G401.6 (cell line): ENCODE data around the gene RXRG.
"Not testable (repeated sequence)": the region's sequence is repeated elsewhere in the genome, so short reads cannot be mapped to it uniquely, and the experiment has no call there.

Source experiments
- FAIRE-seq: peaks from 2 replicates; lab custom pipeline; 2012; peaks lifted over from hg19 to GRCh38; lab: Jason Lieb, UNC

The RXRG gene

DNA sequence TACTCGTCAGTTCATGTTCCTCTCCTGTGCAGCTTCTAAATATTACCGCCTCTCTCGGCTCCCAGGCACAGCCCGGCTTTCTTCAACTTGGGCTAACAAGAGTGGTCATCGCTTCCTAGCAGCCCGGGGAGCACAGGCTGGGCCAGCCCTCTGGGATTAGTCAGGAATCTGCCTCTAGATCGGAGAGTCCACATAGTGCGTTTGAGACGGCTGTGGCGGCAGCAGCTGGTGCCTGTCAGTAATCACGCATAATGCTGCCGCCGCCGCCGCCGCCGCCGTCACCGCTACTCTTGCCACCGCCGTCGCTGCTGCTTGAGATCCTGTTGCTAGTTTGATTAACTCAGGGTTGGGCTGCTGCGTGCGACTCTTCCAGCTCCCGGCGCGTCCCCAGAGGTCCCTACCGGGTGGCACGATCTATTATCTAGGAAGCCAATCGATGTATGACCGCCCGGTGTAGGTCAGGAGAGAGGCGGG is at the start of gene RXRG:
Gene RXRG, minus strand, starts transcription at position 230 of the 474 bp plus-strand sequence. CDS start 233 bp downstream, outside the sequence.
- no peak for FAIRE-seq

DNA sequence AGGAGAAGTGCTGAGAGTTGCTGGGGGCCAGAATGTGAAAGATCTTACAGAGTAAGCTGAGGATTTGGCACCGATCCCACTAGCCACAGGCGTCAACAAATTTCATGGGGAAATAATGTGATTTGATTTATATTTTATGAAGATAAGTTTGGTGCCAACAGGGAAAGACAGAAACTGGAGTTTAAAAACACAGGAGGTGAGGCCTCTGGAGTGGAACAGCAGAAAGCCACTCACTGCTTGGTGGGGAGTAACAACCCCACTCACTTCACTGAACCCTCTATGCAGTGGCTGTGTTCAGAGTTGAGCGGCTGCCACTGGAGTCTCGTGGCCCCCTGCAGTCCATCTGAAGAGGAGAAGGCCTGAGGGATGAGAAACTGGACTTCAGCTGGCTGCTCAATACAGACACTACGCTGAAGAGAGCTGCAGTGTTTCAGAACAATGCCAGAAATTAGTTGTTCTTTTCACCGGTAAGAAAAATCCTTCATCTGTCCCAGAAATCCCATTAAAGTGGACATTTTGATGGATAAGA is 48.0 kb upstream of the RXRG start:
- FAIRE-seq = no peak

DNA sequence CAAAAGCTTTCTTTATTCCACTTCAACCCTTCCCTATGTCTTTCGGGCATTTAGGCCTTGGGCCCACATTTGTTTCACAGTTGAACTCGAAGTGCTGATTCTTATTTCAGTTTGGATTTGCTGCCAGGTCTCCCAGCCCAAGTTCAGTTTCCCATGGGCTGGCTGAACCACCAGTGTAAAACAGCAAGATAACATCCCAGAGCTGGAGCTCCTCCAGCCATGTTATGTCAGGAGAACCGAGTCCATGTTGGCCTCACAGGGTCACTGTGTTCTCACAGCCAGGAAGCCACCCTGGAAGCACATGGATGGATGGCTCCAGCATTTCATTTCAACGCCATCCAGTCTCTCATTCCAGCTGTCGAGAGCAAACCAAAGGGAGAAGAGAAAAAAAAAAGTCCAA is 45.2 kb upstream of the RXRG start:
- FAIRE-seq = no peak

DNA sequence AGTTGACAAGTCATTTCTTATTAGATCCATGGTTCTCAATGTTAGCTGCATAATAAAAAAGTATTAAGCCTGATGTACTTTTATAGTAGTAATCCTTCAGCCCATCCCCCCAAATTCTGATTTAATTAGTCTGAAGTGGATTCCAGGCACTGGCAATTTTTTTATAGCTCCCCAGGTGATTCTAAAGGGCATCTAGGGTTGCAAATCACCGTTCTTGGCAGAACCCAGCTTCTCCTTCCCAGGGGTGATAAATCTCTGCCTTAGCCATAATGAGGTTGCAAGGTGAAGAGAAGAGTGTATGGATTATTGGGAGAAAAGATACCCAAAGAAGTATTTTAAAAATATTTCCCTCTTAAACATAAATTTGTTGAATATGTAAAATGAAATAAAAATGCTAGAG is 43.0 kb upstream of the RXRG start:
- no peak for FAIRE-seq

DNA sequence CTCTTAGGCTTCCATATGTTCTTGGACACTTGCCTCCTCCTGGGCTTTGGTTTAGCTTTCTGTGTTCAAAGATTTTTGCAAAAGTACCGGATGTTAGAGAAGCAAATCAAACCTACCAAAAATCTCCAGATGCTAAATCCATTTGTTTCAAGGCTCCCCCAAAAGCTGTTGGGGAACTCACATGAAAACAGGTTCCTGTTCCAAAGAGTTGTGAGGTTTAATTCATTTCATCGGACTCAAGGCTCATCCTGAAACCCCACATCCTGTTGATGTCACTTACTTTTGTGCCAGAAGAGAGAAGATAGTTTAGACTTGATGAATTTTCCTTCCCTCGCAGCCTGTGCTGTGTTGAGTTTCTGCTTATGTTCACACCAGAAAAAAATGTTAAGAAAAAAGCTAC is 41.7 kb upstream of the RXRG start:
- no peak for FAIRE-seq

DNA sequence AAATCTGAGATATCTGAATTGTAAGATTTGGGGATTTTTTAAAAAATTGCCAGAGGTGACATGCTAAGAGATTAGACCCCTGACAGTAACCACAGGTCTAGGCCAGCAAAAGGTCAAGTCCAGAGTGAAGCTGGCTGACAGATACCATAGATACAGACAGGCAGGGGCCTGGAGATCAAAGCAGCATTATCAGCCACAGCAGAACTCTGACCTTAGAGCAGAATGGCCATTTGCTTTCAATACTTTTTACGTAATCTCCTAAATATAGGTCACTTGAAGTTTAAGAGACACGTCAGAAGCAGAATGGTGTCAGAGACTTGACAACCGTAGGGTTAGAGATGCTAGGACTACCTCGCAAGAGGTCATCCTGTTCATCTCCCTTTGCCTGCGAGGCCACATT is 40.8 kb upstream of the RXRG start:
- no peak for FAIRE-seq

DNA sequence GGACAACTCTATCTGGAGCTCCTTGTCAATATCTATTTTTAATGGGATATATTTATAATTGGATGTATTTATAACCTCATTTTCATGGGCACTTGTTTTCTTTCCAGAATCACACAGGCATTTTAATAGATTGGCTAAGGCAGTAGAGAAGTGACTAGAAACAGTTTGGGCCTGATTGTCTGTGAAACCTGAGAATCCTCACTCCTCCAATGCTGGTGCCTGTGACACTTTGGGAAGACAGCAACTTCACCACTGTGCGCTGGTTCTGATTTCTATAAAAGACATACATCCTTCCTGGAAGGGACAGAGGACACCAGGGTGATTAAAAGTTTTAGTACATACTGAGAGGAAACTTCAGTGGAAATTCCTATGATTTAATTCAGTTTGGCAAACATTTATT is 39.6 kb upstream of the RXRG start:
- FAIRE-seq = no peak

DNA sequence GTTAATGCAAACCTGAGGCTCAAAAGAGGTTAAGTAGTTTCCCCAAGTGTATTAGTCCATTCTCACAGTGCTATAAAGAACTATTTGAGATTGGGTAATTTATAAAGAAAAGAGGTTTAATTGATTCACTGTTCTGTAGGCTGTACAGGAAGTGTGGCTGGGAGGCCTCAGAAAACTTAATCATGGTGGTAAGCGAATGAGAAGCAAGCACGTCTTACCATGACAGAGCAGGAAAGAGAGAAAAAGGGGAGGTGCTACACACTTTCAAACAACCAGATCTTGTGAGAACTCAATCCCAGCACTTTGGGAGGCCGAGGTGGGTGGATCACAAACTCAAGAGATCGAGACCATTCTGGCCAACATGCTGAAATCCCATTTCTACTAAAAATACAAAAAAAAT is 38.5 kb upstream of the RXRG start:
- no peak for FAIRE-seq

DNA sequence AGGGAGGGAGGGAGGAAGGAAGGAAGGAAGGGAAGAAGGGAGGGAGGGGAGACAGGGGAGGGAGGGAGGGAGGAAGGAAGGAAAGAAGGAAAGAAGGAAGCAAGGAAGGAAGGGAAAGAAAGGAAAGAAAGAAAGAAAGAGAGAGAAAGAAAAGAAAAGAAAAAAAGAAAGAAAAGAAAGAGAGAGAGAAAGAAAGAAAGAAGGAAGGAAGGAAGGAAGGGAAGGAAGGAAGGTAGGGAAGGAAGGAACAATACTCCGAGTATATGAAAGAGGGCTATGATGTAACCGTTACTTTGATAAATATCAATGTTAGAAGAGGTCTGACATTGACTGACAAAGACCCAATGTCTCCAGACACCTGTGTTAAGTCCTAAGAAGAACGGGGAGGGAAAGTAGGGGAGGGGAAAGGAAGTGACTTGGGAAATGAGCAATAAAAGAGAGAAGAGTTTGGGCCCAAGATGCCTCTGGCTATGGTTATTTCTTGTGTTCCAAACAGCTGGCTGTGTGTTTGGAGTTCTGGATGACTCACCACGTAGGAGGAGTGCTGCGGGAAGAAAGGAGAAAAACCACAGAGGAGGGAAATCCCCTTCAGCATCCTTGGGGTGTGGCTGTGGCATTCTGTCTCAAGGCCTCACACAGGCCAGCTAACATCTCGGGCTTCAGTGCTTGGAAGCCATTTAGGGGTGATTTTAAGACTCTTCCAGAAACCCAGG is 37.0 kb upstream of the RXRG start:
- FAIRE-seq = no peak

DNA sequence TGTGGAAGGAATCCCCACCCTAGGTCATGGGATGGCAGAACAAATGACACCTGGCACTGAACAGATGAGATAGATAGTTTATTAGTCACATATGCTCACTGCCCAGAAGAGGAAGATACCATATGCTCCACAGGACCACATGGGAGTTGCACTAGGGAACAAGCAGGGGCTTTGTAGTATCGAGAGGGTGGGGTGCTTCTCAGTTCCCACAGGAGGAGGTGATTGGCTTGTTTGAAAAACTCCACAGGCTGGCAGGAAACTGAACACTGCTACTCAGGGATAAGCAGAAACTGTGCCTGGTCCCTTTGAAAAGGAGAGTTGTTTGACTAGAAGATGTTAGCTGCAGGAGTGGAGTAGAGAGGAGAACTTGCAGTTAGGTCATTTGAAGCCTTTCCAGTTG is 31.9 kb upstream of the RXRG start:
- no peak for FAIRE-seq

DNA sequence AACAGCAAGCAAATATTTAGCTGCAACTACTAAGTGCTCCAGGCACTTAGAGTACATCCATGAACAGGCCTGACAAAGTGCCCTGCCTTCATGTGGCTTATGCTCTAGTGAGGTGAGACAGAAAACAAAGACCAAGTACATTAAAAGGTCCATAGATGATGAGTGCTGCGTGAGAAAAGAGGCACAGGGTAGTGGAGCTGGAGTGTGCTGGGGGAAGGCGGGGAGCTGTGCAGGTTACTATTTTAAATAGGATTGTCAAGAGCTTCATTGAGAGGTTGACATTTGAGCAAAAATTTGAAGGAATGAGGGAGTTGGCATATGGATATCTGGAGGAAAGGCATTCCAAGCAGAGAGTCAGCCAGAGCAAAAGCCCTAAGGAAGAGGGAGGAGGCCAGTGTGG is 29.3 kb upstream of the RXRG start:
- no peak for FAIRE-seq

DNA sequence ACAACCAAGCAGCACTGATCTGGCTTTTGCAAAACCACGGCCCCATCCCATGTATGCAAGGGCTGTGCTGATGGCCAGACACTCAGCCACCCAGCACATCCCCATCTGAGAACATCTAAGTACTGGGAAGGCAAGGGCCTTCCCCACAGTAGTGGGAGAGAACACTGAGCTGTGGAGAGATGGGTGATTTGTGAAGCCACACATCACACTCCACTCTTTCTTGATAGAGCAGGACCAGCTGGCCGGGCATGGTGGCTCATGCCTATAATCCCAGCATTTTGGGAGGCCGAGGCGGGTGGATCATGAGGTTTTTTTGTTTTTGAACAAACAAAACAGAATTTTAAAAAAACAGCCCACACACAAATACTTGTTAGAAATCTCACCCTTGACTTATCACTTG is 28.2 kb upstream of the RXRG start:
- FAIRE-seq = no peak

DNA sequence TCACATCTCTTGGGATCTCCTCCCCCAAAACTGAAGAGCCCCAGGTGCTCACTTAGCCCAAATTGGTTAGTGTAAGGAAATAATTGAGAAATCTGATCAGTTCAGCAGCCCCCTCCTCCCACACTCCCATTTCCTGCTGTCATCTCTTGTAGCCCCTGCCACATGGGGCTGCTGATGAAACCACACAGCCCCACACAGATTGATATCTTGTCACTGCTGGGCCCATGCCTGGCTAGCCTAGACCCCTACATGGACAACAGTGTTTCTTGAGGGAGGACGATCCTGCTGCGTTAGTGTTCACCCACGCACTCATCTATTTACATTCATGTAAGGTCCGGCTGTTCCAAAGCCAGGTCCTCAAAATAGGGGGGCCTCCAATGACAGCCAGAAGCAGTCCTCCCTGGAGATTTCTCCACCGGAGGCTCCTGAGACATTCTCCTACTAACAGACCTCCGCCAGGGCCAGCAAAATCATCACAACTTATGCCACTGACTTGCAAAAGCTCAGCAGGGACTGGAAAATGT is 23.9 kb upstream of the RXRG start:
- FAIRE-seq = no peak

DNA sequence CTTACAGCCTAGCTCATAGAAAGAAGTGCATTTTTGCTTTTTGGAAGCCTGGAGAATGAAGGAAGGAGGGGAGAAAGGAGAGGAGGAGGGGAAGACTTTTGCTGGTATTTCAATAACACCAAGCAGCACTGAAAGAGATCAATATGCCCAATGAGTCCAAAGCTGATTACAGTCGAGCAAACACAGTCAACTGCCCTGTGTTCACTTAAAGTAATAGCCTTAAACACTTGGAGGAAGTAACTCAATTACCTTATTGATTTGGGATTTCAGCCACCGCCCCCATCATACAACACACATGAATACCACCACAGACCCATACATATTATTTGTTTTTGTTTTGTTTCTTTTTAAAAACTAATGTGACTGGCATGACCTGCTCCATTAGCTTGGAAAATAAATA is 23.3 kb upstream of the RXRG start:
- FAIRE-seq = no peak

DNA sequence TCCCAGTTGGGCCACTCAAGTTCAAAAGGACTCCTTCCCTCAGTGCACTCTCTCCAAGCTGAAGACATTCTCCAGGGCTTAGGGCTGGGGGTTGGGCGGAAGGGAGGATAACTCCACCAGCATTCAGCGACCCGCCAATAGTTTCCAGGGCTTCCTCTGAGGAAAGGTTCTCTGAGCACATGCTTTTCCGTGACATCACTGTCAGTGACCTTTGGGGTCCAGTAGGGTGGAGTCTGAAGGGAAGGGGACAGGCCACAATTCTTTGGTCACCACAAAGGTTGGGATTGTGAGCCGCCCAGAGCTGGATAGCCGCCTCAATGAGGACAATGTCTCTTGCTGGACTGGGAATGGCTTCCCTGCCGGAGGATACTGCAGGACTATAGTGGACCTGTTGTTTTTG is 22.8 kb upstream of the RXRG start:
- FAIRE-seq = no peak

DNA sequence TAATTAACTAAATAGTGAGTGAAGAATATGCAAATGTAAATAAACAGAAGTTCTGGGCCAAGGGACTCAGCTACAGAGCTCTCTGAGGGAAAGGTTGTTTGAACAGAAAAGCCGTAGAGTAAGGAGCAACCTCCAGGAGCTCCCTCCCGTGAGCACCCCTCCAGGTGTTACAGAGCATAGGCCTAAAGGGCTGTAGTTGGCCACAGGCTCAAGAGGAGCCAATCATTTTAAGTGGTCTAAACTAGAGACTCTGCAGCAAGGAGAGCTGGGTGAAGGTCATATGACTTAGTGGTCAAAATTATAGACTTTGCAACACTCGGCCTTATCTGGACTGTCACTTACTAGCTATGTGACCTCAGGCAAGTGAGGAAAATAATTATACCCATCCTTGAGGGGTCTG is 19.1 kb upstream of the RXRG start:
- FAIRE-seq = no peak

DNA sequence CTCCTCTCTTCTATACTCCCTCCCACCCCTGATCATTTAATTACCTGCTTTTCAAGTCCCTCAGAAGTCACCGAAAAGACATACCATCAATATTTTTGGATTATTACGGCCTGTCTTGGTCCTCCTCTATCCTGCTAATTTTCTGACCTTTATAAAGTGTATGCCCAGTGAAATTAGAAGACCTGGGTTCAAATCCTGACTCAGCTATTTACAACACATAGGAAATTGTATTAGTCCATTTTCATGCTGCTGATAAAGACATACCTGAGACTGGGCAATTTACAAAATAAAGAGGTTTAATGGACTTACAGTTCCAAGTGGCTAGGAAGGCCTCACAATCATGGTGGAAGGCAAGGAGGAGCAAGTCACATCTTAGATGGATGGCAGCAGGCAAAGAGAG is 14.8 kb upstream of the RXRG start:
- FAIRE-seq = not testable (repeated sequence)

DNA sequence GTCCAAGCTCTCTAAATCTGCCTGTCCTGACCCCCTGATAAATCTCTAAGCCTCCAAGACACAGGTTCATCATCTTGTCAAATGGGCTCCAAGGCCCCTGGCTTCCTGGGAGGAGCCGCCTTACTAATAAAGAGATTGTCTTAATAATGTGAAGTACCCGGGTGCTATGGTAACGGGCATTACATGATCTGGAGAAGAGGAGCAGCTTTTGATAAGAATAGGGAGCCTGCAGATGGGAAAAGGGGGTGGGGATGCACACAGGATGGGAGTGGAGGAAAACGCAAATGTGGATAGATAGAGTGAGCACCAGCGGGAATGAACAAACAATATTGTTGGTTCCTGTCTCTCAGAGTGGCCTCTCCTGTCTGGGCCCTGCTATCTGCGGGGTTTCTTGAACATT is 11.9 kb upstream of the RXRG start:
- no peak for FAIRE-seq

DNA sequence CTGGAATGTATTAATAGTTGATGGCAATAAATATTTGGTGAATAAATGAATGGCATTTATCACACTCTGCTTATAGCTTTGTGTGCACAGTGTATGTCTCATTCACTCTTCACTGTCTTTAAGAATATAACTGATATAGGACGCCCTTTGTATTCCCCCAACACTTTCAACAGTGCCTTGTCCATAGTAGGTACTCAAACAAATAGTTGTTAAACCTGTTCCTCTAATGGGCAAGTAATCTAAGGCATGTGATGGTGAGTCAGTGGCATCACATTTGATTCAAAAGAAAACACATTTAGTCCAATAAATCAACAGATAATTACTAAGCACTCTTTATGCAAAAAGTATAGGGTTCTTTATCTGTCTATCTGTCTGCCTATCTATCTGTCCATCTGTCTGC is 11.2 kb upstream of the RXRG start:
- FAIRE-seq = no peak

DNA sequence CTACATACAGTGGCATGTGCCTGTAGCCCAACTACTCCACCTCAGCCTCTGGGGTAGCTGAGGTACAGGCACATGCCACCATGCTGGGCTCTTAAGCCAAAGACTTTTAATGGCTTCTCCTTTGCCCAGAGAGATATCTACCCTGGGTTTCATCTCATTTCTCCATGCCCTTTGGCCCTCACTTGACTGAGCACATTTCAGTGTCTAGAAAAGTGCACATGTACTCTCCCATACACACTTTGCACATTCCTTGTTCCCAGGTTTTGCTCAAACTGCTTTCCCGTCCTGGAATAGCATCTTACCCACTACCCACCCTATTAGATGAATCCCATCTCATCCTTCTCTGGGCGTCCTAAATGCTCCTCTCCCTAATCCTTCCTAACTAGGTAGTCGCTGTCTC is 10.2 kb upstream of the RXRG start:
- no peak for FAIRE-seq

DNA sequence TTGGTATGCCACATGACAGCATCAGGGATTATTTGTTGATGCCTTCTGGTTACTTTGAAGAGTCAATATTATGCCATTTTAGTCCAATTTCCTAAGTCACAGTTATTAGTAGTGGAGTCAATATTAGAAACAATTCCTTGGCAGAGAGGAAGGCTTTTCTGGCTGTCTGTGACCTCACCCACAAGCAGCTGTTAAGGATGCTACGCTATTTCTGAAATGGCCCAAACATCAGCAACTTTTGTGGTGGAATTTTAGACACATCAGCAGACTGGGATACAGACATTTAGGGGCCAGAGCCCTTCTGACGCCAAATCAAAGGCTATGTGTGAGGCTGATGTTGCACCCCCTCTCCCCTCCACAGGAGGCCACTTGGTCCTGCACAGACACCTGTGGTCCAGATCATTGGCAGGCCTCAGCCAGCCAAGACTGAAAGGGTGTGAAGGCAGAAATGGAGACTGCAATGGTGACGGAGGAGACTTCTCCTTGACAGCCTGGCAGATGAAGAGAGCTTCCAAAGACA is 9.2 kb upstream of the RXRG start:
- FAIRE-seq = no peak

DNA sequence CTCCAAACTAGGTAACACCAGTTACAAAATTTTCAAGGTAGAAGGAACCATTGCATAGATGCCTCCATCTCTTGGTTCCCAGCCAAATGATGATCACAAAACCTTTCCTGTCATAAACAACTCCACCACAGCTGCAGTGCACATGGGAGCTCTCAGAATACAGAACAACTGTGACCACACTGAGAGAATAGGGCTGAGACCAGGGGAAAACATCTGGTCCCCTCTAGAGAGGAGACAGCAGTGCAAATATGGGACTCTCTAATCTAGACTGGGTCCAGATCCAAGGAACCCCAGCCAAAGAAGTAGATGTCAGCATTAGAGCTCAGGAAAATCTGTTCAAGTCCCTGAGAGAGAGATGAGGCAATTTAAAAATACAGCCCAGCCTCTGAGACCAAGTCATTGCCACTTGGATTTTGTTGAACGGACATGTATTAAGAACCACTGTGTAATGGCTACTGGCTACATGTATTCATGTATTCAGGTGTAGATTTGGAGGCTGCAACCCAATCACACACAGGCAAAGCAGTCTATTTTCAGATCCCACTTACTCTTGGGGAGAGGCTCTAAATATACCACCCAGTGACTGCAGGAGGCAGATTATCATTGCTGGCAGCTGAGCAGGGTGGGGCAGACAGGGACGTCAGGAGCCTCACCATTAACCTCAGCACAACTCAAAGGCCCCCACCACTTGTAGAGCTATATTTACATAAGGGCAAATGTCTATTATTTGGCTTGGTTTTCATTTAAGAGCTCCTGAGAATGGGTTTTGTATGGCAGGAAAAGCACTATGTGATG is 7.6 kb upstream of the RXRG start:
- no peak for FAIRE-seq

DNA sequence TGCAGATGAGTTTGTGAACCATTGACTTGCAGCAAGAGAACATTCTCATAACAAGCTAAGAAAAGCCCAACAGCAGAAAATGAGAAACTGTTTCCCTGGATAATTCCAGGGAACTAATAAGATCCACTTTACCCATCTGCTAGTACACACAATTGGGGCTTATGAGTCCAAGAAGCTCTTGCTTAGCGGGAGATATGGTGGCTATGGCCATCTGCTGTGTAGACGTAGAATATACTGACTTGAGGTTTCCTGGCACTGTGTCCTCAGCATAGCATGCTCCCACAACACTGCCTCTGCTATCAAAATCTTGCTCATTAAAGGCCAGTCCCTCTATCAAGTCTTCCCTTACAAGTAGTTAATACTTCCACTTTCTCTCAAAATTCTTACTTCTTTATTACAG is 6.8 kb upstream of the RXRG start:
- FAIRE-seq = no peak
